Endometrial microvascular endothelial cells (primary cell): ENCODE results near the gene SLC17A5. TPM values are rescaled to one million over a fixed set of nuclear protein-coding genes. Genes with fewer than 3 reads are reported as not detected.
"Not testable (repeated sequence)": the region's sequence is repeated elsewhere in the genome, so short reads cannot be mapped to it uniquely, and the experiment has no call there.

ENCODE experiments used
- in situ Hi-C: cut with HindIII; loops from 2 replicates; pipeline ENCODE4 v1.10.0; 2017; ENCODE audit warnings: low sequenced_read_pairs, low pct_unique_long_range_greater_than_20kb; ENCODE audit errors: inconsistent ontology term
- total RNA-seq: library from RNA; depleted of rRNA; stranded (reverse); fragments of >200 nt; gene quantifications from one replicate; pipeline ENCODE4 v1.2.3, GENCODE V29; 2015; ENCODE audit errors: inconsistent ontology term

SLC17A5 gene
- total RNA-seq, 1 donor from 2014 or later = 15.1 TPM

DNA sequence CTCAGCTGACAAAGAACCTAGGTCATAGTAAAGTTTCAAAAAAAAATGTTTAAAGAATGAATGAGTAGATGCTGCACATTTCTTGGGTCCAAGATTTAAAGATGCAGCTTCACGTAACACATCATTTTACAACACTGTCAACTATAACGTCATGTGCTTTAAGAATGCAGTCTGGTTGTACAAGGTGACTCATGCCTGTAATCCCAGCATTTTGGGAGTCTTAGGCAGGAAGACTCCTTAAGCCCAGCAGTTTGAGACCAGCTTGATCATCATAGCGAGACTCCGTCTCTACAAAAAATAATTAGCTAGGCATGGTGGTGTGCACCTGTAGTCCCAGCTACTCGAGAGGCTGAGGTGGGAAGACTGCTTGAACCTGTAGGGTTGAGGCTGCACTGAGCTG is 21.9 kb downstream of the SLC17A5 start:
- in situ Hi-C loops = no loop called here

- in situ Hi-C loops = no loop called here
These were observed 23.4 kb downstream of the SLC17A5 start for GRCh38 chr6:73630401-73630800.

DNA sequence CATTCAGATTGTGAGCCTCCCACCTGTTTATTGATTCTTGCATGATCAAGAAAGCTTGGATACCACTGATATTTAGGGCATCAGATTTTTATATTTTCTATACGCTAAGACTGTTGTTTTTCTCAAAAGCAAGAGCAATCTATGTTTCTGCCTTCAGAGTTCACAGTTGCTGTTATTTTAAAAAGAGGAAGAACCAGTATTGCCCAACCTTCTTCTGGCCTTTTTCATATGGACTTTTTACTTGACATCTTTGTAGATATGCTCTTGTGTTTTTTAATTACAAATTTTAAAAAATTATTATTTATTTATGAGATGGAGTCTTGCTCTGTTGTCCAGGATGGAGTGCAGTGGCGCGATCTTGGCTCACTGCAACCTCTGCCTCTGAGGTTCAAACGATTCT is 28.9 kb downstream of the SLC17A5 start:
- in situ Hi-C loops = no loop called here

- in situ Hi-C loops = not testable (repeated sequence)
These were observed 30.3 kb downstream of the SLC17A5 start for GRCh38 chr6:73623480-73623879.

DNA sequence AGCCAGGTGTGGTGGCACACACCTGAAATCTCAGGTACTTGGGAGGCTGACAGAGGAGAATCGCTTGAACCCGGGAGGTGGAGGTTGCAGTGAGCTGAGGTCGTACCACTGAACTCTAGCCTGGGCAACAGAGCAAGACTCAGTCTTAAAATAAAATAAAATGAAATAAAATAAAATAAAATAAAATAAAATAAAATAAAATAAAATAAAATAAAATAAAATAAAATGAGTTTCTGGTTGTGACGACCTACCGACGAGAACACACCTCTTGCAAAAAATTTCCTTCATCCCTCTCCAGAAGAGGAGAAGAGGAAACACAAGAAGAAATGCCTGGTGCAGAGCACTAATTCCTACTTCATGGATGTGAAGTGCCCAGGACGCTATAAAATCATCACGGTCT is 35.7 kb downstream of the SLC17A5 start:
- in situ Hi-C loops = not testable (repeated sequence)

GRCh38 chr6:73614802-73615201 is 39.0 kb downstream of the SLC17A5 start:
- in situ Hi-C loops = no loop called here

- in situ Hi-C loops = no loop called here
These were observed 39.8 kb downstream of the SLC17A5 start for GRCh38 chr6:73613806-73614536.

GRCh38 chr6:73612611-73613010 is 41.2 kb downstream of the SLC17A5 start:
- in situ Hi-C loops = no loop called here

GRCh38 chr6:73610444-73611275 is 43.1 kb downstream of the SLC17A5 start:
- in situ Hi-C loops = no loop called here

DNA sequence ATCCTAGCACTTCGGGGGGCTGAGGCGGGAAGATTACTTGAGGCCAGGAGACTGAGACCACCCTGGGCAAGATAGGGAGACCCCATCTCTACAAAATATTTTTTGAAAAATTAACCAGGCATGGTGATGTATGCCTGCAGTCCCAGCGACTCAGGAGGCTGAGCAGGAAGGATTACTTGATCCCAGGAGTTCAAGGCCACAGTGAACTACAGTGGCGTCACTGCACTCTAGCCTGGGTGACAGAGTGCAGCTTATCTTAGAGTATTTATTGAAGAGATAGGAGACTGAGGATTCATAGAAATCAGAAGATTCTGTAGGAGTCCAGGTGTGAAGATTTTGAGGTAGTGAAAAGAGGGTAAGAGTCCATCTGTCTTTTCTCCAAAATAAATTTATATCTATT is 45.0 kb downstream of the SLC17A5 start:
- in situ Hi-C loops = no loop called here

DNA sequence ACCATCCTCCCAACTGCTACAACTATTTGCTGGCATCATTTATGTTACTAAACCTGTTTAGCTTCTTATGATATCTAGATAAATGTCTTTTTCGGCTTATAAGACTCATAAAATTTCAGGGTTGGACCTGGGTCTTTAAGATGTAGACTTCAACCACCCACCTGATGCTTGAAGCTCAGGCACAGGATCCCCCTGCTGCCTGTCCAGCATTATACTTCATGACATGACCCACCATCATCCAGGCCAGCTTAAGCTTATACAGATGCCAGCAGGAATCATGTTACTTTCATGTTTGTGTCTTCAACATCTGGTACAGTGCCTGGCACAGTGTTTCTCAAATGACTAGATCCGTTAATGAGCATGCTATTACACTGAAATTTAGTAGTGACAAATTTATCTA is 47.4 kb downstream of the SLC17A5 start:
- in situ Hi-C loops = no loop called here

GRCh38 chr6:73604461-73604860 is 49.3 kb downstream of the SLC17A5 start:
- in situ Hi-C loops = no loop called here

DNA sequence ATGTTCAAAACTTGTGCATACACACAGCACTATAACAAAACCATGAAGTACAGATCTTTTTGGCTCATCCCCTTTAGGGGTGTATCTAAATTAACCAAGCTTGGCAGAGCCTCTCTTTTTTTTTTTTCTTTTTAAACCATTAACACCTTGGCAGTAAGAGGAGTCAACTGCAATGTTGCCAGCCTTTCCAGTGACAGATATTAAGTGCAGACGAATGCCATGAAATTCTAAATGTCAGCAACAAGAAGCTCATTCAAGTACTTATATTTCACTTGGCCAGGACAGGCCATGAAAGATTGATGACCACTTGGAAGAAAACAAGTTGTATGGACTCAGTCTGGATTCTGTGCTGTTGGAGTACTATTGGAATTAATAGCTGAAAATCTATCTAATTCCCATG is 49.8 kb downstream of the SLC17A5 start:
- in situ Hi-C loops = no loop called here

- in situ Hi-C loops = no loop called here
These were observed 67.3 kb downstream of the SLC17A5 start for GRCh38 chr6:73586416-73586974.

DNA sequence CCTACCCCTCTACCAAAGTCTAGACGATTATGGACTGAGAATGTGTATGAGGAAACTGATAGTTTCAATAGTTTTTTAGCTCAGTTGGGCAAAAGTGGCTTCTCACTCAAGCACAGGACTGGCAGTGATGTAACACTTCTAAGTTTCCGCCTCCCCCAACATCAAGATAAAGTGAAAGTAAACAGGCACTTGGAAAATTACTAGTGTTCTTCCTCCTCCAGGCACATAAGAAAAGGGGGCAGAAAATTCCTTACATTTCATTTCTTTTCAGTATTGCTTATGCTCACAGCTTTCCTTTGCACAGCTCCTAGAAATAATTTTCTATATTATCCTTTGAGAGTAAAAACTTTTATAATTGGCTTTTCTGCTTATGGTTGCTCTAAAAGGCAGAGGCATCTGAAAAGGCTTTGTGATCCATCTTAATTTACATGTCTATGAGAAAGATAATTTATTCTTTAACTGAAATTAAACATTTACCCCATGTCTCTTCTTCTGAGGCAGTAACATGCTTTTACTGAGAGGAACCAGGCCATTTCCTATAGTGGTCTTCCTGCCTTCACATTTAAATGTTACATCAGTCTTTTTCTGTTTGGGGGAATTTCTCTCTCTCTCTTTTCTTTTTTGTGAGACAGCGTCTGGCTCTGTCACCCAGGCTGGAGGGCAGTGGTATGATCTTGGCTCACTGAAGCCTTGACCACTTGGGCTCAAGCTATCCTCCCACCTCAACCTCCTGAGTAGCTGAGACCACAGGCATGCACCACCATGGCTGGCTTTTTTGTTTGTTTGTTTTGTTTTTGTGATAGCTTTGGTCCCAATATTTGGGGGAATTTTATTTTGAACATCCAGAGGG is 68.0 kb downstream of the SLC17A5 start:
- in situ Hi-C loops = no loop called here

- in situ Hi-C loops = no loop called here
These were observed 72.5 kb downstream of the SLC17A5 start for GRCh38 chr6:73581293-73581692.

- in situ Hi-C loops = no loop called here
These were observed 73.3 kb downstream of the SLC17A5 start for GRCh38 chr6:73580247-73581149.

- in situ Hi-C loops = no loop called here
These were observed 73.9 kb downstream of the SLC17A5 start for GRCh38 chr6:73579851-73580246.
